HG03097 (cell line): ENCODE results near the gene OR2J1.
"Not testable (repeated sequence)": the region's sequence is repeated elsewhere in the genome, so short reads cannot be mapped to it uniquely, and the experiment has no call there.

Source experiments
- ATAC-seq: cut with Tn5 transposase; IDR thresholded peaks from one replicate; pipeline ENCODE4 v1.9.1; 2021; ENCODE audit not compliant: unreplicated experiment, low FRiP score

The OR2J1 gene

DNA sequence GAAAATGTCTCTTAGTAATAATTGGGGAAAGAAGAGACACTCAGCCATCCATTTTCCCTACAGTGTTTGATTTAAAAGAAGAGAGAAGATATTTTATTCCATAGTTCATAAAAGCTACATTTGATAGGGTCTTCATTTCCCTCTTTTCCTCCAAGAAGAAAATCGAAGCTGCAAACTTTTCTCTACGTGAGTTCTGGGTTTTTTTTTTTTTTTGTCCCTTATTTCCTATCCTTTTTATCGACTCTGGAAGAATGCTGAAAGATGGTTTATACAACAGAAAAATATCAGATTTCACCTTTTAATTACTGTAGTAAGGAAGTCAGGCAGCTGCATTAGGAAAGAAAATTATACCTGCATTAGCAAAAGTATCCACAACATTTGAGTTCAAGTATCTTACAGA, at the start of gene OR2J1:
TSS of gene OR2J1 (plus strand) at position 301 of the 400 bp plus-strand sequence. CDS start 1,453 bp downstream, outside the sequence.
- ATAC-seq = no peak

- no peak for ATAC-seq
Observed at GRCh38 chr6:29051680-29052079, 47.6 kb upstream of the OR2J1 start.

DNA sequence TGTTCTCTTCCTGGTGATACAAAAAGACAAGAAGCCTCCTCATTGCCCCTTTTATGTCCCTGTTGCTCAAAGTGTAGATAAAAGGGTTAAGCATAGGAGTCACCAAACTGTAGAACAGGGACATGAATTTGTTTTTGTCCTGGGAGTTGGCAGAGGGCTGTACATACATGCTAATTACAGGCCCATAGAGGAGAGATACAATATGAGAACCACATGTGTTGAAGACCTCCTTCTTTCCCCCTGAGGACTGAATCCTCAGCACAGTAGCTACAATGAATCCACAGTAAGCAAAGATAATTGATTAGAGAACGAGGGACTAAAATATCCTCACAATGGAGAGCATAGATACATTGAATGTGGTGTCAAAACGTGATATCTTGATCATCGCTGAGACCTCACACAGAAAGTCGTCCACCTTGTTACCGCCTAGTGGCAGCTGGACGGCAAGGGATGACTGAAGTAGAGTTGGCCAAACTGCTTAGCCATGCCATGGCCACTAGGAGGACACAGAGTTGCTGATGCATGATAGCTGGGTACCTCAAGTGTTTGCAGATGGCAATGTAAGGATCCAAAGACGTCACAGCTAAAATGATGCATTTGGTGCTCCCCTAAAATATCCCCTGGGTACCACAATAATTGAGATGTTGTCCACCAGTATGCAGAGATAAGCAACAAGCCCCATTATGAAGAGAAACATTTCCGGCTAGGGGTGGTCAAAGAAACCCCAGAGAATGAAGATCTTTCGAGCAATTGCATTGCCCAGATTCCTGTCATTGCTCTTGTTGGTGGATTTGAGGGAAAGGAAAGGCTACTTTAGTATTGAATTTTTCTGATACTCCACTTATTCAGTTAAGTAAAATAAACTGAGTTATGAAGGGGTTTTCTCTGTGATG, 27.2 kb upstream of the OR2J1 start:
- ATAC-seq = no peak

DNA sequence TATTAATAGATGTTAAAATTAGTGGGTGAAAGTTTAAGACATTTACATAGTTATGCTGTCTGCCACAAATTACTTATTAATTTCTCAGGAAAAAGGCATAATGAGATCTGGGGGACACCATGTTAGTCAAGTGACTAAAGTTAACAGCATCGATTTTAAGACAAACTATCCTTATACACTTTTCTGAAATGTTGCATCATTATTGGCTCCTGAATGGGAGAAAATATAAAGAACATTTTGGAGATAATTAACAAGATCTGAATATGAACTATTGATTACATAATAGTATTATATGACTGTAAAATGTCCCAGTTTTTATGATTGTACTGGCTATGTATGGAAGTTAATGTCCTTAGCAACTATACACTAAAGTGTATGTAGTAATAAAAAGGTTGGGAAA, 20.1 kb upstream of the OR2J1 start:
- no peak for ATAC-seq

DNA sequence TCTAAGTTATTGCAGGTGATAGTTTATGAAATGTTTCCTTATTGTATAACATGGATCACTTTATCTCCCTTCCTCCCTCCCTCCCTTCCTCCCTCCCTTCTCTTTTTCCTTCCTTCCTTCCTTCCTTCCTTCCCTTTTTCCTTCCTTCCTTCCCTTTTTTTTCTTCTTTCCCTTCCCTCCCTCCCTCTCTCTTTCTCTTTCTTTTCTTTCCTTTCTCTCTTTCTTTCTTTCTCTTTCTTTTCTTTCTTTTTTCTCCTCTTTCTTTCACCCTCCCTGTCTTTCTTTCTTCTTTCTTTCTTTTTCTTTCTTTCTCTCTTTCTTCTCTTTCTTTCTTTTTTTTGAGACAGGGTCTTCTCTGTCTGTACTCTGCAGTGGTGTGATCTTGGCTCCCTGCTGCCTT, 18.0 kb upstream of the OR2J1 start:
- ATAC-seq = no peak

- ATAC-seq = no peak
Observed at GRCh38 chr6:29082457-29082856, 16.8 kb upstream of the OR2J1 start.

DNA sequence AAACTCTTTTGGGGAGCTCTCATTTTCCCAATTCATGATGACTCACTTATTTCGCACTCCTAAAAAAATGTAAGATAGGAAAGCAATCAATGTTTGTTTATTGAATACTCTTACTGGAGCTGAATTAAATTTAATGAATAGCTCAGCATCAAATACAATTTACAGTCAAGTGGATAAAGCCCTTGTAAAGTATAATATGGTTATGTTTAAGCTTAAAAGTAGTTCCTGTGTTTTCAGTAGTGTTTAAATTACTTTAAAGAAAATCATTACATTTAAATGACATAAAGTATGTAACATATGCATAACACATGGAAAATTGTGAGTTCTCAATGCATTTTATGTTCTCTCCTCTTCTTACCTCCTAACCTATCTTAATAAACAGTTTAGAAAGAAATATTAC, 12.1 kb upstream of the OR2J1 start, which contains the start of gene OR2B3:
TSS of gene OR2B3 (minus strand) at position 101 of the 400 bp plus-strand sequence. CDS start at position 36, 65 bp downstream.
- no peak for ATAC-seq

DNA sequence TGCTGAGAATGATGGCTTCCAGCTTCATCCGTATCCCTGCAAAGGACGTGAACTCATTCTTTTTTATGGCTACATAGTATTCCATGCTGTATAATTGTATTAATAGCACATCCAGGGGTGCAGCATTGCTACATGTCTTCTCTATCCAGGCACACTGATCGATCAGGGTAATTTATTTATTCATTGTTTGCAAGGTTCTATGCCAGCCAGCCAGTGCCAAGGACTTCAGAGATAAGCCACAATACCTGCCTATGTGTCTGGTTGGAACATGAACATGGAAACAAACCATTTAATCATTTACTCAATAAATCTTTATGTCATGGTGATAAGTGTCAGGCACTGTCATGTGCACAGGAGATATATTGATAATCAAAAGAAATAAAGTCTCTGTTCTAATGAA, 6.3 kb upstream of the OR2J1 start:
- ATAC-seq = no peak

GRCh38 chr6:29097803-29098202, 1.5 kb upstream of the OR2J1 start:
- no peak for ATAC-seq

- no peak for ATAC-seq
Observed at GRCh38 chr6:29107758-29108157, 8.5 kb downstream of the OR2J1 start, which contains the start of gene OR2J3. Gene OR2J3, plus strand, starts transcription at chr6:29108058. Its CDS starts 3,833 bp downstream, at chr6:29111891.

DNA sequence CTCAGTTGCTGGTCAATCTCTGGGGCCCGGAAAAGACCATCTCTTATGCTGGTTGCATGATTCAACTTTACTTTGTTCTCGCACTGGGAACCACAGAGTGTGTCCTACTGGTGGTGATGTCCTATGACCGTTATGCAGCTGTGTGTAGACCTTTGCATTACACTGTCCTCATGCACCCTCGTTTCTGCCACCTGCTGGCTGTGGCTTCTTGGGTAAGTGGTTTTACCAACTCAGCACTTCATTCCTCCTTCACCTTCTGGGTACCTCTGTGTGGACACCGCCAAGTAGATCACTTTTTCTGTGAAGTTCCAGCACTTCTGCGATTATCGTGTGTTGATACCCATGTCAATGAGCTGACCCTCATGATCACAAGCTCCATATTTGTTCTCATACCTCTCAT, 12.8 kb downstream of the OR2J1 start:
- no peak for ATAC-seq

DNA sequence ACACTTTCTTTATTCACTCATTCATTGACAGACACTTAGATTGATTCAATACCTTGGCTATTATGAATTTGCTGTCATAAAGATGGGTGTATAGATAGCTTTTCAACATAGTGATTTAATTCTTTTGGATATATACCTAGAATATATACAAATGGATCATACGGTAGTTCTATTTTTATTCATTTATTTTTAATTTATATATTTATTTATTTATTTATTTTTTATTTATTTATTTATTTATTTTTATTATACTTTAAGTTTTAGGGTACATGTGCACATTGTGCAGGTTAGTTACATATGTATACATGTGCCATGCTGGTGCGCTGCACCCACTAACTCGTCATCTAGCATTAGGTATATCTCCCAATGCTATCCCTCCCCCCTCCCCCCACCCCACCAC, 15.7 kb downstream of the OR2J1 start:
- ATAC-seq = not testable (repeated sequence)

DNA sequence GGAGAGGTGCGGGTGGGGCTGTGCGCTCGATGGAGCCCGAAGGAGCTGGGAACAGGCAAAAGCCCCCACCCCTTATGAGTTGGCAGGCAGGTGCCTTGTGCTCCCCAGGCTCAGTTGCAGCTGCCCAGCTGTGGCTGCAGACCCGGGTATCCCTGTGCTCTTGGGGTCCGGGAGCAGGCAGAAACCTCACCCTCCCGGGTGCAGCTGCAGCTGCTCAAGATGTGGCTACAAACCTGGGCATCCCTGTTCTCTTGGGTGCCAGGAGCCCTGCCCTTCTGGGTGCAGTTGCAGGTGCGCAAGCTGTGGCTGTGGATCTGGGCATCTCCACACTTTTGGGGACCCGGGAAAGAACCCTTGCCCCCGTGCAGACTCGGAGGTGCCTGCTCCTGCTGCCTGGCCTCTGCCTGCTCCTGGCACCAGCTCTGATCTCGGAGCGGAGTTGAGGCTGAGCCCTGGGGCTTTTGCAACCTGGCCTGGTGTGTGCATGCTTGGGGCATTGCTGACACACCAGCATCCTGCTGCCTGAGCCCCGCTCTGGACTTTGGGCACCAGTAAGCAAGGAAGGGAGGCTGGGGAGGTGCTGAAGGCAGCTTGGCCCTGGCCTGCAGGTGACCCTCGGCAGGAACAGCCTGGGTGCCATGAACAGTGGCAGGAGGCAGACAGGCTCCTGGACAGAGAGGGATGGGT, 30.2 kb downstream of the OR2J1 start:
- ATAC-seq = no peak

DNA sequence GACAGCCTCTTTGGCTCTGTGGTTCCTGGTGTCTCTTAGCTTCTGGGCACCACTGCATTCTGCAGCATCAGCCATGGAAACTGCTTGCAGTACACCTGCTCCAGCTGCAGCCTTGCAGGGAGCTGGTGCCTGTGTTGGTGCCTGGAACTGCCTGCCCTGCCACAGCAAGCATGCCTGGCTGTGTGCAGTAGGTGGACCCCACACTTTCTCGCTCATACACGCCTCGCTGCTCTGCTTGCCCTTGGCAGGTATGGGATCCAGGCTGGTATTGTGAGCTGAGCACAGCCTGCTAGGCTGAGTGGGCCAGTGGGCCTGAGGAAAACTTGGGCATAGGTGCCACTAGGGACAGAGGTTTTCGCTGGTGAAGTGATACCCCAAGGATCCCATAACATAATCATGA, 31.4 kb downstream of the OR2J1 start:
- no peak for ATAC-seq

- no peak for ATAC-seq
Observed at GRCh38 chr6:29131691-29132090, 32.4 kb downstream of the OR2J1 start.

DNA sequence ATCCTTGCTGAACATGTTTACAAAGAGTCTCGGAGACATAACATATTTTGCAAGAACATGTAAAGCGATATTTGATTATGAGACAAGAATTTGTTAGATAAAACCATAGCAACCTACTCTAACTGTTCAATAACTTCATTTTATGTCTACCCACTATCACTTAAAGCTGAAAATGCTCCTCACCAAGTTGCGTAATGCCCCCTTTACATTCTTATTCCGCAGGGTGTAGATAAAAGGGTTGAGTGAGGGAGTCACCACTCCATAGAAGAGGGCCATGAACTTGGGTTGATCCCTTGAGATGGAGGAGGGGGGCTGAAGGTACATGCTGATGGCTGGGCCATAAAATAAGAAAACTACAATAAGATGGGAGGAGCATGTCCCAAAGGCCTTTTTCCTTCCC, 38.4 kb downstream of the OR2J1 start:
- ATAC-seq = no peak

- ATAC-seq = no peak
Observed at GRCh38 chr6:29141606-29142005, 42.3 kb downstream of the OR2J1 start.

- no peak for ATAC-seq
Observed at GRCh38 chr6:29142309-29142708, 43.0 kb downstream of the OR2J1 start.

DNA sequence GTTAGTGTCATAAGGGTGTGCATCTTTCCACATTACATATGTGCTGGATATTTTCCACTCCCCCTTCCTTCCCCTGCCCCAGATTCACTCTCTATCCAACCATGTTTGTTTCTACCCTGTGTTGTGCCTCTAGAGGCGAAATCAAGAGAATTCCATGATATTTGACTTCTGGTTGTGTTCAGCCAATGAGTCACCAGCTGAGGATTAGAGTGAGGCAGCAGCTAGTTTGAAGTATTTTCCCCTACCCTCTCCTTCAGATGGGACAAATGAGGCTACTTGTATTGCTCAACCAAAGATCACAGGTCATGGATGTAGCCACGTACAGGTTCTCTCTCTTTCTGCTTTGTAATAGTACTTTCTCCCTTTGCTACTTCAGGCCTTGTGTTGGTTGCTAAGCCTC, 46.9 kb downstream of the OR2J1 start:
- ATAC-seq = no peak

- no peak for ATAC-seq
Observed at GRCh38 chr6:29147074-29147473, 47.8 kb downstream of the OR2J1 start.

DNA sequence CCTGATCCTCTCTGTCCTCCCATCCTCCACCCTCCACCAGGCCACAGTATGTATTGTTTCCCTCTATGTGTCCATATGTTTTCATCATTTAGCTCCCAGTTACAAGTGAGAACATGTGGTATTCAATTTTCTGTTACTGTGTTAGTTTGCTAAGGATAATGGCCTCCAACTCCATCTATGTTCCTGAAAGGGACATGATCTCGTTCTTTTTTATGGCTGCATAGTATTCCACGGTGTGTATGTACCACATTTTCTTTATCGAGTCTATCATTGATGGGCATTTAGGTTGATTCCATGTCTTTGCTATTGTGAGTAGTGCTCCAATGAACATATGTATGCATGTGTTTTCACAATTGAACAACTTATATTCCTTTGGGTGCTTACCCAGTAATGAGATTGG, 50.2 kb downstream of the OR2J1 start:
- not testable (repeated sequence) for ATAC-seq
